ENCODE results near the gene WNT2B. TPM values are rescaled to one million over a fixed set of nuclear protein-coding genes. Genes with fewer than 3 reads are reported as not detected.
A peak's percentile ranks its signal among the peaks of the same experiment; 100 is the strongest.

WNT2B gene
- total RNA-seq, 1 experiment from 2014 or later, result 1.2 TPM

- TF ChIP-seq, protein P1, sequence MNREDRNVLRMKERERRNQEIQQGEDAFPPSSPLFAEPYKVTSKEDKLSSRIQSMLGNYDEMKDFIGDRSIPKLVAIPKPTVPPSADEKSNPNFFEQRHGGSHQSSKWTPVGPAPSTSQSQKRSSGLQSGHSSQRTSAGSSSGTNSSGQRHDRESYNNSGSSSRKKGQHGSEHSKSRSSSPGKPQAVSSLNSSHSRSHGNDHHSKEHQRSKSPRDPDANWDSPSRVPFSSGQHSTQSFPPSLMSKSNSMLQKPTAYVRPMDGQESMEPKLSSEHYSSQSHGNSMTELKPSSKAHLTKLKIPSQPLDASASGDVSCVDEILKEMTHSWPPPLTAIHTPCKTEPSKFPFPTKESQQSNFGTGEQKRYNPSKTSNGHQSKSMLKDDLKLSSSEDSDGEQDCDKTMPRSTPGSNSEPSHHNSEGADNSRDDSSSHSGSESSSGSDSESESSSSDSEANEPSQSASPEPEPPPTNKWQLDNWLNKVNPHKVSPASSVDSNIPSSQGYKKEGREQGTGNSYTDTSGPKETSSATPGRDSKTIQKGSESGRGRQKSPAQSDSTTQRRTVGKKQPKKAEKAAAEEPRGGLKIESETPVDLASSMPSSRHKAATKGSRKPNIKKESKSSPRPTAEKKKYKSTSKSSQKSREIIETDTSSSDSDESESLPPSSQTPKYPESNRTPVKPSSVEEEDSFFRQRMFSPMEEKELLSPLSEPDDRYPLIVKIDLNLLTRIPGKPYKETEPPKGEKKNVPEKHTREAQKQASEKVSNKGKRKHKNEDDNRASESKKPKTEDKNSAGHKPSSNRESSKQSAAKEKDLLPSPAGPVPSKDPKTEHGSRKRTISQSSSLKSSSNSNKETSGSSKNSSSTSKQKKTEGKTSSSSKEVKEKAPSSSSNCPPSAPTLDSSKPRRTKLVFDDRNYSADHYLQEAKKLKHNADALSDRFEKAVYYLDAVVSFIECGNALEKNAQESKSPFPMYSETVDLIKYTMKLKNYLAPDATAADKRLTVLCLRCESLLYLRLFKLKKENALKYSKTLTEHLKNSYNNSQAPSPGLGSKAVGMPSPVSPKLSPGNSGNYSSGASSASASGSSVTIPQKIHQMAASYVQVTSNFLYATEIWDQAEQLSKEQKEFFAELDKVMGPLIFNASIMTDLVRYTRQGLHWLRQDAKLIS (CRISPR knock-in tag; IDR thresholded peaks at IDR 0.05; ENCODE audit: borderline replicate concordance), result no peak
- TF ChIP-seq TP53 (CRISPR knock-in tag; IDR thresholded peaks at IDR 0.05), result 0 out of 2 replicates have a peak, but pooled peaks have one; percentile 27
- peak; percentile 45; the same call in 1 of the 2 replicates for TF ChIP-seq FOXK1 (CRISPR knock-in tag; IDR thresholded peaks at IDR 0.05)
- TF ChIP-seq, protein P2, sequence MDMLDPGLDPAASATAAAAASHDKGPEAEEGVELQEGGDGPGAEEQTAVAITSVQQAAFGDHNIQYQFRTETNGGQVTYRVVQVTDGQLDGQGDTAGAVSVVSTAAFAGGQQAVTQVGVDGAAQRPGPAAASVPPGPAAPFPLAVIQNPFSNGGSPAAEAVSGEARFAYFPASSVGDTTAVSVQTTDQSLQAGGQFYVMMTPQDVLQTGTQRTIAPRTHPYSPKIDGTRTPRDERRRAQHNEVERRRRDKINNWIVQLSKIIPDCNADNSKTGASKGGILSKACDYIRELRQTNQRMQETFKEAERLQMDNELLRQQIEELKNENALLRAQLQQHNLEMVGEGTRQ (CRISPR knock-in tag; IDR thresholded peaks at IDR 0.05), result no peak
- TF ChIP-seq, protein P3, sequence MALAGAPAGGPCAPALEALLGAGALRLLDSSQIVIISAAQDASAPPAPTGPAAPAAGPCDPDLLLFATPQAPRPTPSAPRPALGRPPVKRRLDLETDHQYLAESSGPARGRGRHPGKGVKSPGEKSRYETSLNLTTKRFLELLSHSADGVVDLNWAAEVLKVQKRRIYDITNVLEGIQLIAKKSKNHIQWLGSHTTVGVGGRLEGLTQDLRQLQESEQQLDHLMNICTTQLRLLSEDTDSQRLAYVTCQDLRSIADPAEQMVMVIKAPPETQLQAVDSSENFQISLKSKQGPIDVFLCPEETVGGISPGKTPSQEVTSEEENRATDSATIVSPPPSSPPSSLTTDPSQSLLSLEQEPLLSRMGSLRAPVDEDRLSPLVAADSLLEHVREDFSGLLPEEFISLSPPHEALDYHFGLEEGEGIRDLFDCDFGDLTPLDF (CRISPR knock-in tag; IDR thresholded peaks at IDR 0.05), result no peak
- no peak for TF ChIP-seq NFATC4 (CRISPR knock-in tag; IDR thresholded peaks at IDR 0.05)
- TF ChIP-seq JAZF1 (CRISPR knock-in tag; IDR thresholded peaks at IDR 0.05), result no peak
- no peak for TF ChIP-seq SMAD3 (CRISPR knock-in tag; IDR thresholded peaks at IDR 0.05; ENCODE audit: borderline replicate concordance)
- TF ChIP-seq MAX (CRISPR knock-in tag; IDR thresholded peaks at IDR 0.05), result no peak
- TF ChIP-seq ZMAT4 (CRISPR knock-in tag; IDR thresholded peaks at IDR 0.05), result no peak
- TF ChIP-seq ZNF138 (CRISPR knock-in tag; conservative IDR thresholded peaks at IDR 0.05), result no peak
- TF ChIP-seq HMGXB4 (CRISPR knock-in tag; IDR thresholded peaks at IDR 0.05), result 0 out of 2 replicates have a peak, but pooled peaks have one; percentile 10
These were observed at the start of gene WNT2B (continued) for GRCh38 chr1:112508278-112509004.

DNA sequence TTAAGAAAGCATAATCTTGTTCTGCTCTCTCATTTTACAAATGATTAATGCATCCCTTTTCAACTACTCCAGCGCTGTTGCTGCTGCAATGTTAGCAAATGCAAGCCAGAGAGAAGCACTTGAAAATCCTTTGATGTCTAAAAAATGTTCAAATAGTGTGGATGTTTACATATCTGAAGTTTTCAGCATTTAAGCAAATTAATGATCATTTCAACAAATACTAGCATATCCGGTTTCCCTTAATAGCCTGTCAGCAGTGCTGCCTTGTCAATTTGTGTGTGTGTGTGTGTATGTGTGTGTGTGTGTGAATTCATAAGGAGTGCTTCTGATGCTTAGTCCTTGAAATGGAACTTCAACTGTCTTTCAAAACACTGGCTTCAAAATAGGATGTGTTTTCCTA, 48.1 kb upstream of the WNT2B start:
- ATAC-seq, result no peak
- H3K9me3 Mint-ChIP-seq, result no peaks in the 10 kb centered on the region
- no peak overlapping the region for H3K27ac Mint-ChIP-seq
- ChIA-PET POLR2A (interaction anchor here (0.9 kb wide), 1 partner anchor 32 kb away, joined by 3 read pairs; no protein-coding TSS in a partner anchor), CTCF (interaction anchor here (1.0 to 1.2 kb wide), 2 partner anchors 41 to 91 kb away, joined by 3 to 4 read pairs; no protein-coding TSS in a partner anchor)
- no peak overlapping the region for H3K4me3 Mint-ChIP-seq
- H3K27me3 Mint-ChIP-seq (ENCODE audit: low read depth), result peaks cover 7% of the 10 kb centered on the region
- peaks cover 25% of the 10 kb centered on the region for H3K36me3 Mint-ChIP-seq
- DNase-seq (ENCODE audit: low spot score), result no peak
- H3K4me1 Mint-ChIP-seq, result peaks cover 33% of the 10 kb centered on the region
- TF ChIP-seq JUN (CRISPR knock-in tag; IDR thresholded peaks at IDR 0.05) (no peak), MXD4 (CRISPR knock-in tag; IDR thresholded peaks at IDR 0.05; ENCODE audit: borderline replicate concordance) (no peak), USF1 (CRISPR knock-in tag; IDR thresholded peaks at IDR 0.05) (no peak), KAT7 (CRISPR knock-in tag; IDR thresholded peaks at IDR 0.05; ENCODE audit: borderline replicate concordance) (no peak), GABPB1 (CRISPR knock-in tag; IDR thresholded peaks at IDR 0.05) (no peak), ZBTB21 (CRISPR knock-in tag; IDR thresholded peaks at IDR 0.05; ENCODE audit: borderline replicate concordance) (no peak)
- TF ChIP-seq, protein P2 (CRISPR knock-in tag; IDR thresholded peaks at IDR 0.05), result no peak
- TF ChIP-seq, protein P4, sequence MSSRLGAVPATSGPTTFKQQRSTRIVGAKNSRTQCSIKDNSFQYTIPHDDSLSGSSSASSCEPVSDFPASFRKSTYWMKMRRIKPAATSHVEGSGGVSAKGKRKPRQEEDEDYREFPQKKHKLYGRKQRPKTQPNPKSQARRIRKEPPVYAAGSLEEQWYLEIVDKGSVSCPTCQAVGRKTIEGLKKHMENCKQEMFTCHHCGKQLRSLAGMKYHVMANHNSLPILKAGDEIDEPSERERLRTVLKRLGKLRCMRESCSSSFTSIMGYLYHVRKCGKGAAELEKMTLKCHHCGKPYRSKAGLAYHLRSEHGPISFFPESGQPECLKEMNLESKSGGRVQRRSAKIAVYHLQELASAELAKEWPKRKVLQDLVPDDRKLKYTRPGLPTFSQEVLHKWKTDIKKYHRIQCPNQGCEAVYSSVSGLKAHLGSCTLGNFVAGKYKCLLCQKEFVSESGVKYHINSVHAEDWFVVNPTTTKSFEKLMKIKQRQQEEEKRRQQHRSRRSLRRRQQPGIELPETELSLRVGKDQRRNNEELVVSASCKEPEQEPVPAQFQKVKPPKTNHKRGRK (CRISPR knock-in tag; IDR thresholded peaks at IDR 0.05; ENCODE audit: borderline replicate concordance), result no peak
- TF ChIP-seq, protein P5, sequence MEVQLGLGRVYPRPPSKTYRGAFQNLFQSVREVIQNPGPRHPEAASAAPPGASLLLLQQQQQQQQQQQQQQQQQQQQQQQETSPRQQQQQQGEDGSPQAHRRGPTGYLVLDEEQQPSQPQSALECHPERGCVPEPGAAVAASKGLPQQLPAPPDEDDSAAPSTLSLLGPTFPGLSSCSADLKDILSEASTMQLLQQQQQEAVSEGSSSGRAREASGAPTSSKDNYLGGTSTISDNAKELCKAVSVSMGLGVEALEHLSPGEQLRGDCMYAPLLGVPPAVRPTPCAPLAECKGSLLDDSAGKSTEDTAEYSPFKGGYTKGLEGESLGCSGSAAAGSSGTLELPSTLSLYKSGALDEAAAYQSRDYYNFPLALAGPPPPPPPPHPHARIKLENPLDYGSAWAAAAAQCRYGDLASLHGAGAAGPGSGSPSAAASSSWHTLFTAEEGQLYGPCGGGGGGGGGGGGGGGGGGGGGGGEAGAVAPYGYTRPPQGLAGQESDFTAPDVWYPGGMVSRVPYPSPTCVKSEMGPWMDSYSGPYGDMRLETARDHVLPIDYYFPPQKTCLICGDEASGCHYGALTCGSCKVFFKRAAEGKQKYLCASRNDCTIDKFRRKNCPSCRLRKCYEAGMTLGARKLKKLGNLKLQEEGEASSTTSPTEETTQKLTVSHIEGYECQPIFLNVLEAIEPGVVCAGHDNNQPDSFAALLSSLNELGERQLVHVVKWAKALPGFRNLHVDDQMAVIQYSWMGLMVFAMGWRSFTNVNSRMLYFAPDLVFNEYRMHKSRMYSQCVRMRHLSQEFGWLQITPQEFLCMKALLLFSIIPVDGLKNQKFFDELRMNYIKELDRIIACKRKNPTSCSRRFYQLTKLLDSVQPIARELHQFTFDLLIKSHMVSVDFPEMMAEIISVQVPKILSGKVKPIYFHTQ (CRISPR knock-in tag; IDR thresholded peaks at IDR 0.05), result no peak

Measured in WTC11 (cell line).